Mucosa of descending colon (tissue), 3 donors: ENCODE measurements around the gene SRGAP3. TPM values are rescaled to one million over a fixed set of nuclear protein-coding genes. Genes with fewer than 3 reads are reported as not detected.

Source experiments
- ATAC-seq: fragments of 200-7000 bp; cut with Tn5 transposase; one replicate; pipeline ENCODE4 v1.9.1; 2020; ENCODE audit warnings: mild to moderate bottlenecking, moderate library complexity
- DNase-seq, 3 donors: peaks; one replicate each; pipeline ENCODE4 v3.0.0-alpha.2; 2020
- H3K36me3 ChIP-seq: fragments of 200-600 bp; one replicate; pipeline ENCODE4 v1.8.0; 2021; ENCODE audit warnings: low read depth, mild to moderate bottlenecking
- H3K4me1 ChIP-seq: fragments of 200-600 bp; one replicate; pipeline ENCODE4 v1.8.0; 2021; ENCODE audit warnings: low read depth, mild to moderate bottlenecking
- H3K4me3 ChIP-seq: fragments of 200-600 bp; one replicate; pipeline ENCODE4 v1.8.0; 2021; ENCODE audit warnings: mild to moderate bottlenecking
- H3K9me3 ChIP-seq: fragments of 200-600 bp; one replicate; pipeline ENCODE4 v1.8.0; 2021; ENCODE audit warnings: mild to moderate bottlenecking
- CTCF ChIP-seq: fragments of 200-600 bp; IDR thresholded peaks from one replicate; pipeline ENCODE4 v1.8.0; 2022; ENCODE audit warnings: antibody characterized with exemption, mild to moderate bottlenecking
- intact Hi-C, 2 donors: fragments of 100-400 bp; cut with DNase I in 1 of 2; cut with micrococcal nuclease in 1 of 2; formaldehyde crosslinking; loops; one replicate each; pipeline versions ENCODE4 v1.11.0 to v1.11.1; 2022; cut with DNase I, micrococcal nuclease
- total RNA-seq, 3 donors: library from RNA; stranded (reverse); fragmentation: NEBNext Ultra II Directional in 2 of 3; extraction: Animal tissue kit (Norgen Biotek cat#: 25700) in 2 of 3; gene quantifications; one replicate each; pipeline versions ENCODE4 v1.2.1 to v1.2.4, GENCODE V29; 2021 to 2023
- donor health status: DM: no; HTN: no; CAD: no; lungs with moderate emphysema.
- donor health status: DM: no; HTN: no; CAD: no.
- donor health status: DM: no; HTN: yes; CAD: no.

Gene SRGAP3
- total RNA-seq, 3 donors from 2014 or later, result 6.4 to 9.0 (median 8.6) TPM

GRCh38 chr3:9071936-9072666, 177.3 kb downstream of the SRGAP3 start:
- no peak overlapping the region for H3K4me3 ChIP-seq
- no peaks in the 10 kb centered on the region for H3K9me3 ChIP-seq
- H3K36me3 ChIP-seq, result no peaks in the 10 kb centered on the region
- no peak for DNase-seq
- intact Hi-C loops, result no loop called here
- TF ChIP-seq CTCF, result no peak
- H3K4me1 ChIP-seq, result no peaks in the 10 kb centered on the region
- no peak for ATAC-seq

GRCh38 chr3:9070961-9071360, 178.5 kb downstream of the SRGAP3 start:
- Histone ChIP-seq H3K9me3 (no peaks in the 10 kb centered on the region), H3K4me1 (no peaks in the 10 kb centered on the region), H3K36me3 (no peaks in the 10 kb centered on the region), H3K4me3 (no peak overlapping the region)
- intact Hi-C loops, result no loop called here
- no peak for DNase-seq
- no peak for ATAC-seq
- no peak for TF ChIP-seq CTCF

GRCh38 chr3:9069971-9070370, 179.5 kb downstream of the SRGAP3 start:
- no peaks in the 10 kb centered on the region for H3K9me3 ChIP-seq
- TF ChIP-seq CTCF, result no peak
- DNase-seq (no peak), ATAC-seq (no peak)
- intact Hi-C loops, result loop anchor here (5.0 kb wide), 3 partner anchors 83 to 232 kb away; no protein-coding TSS in a partner anchor
- no peaks in the 10 kb centered on the region for H3K36me3 ChIP-seq
- H3K4me1 ChIP-seq, result no peaks in the 10 kb centered on the region
- no peak overlapping the region for H3K4me3 ChIP-seq

- intact Hi-C loops, result loop anchor here (5.0 kb wide), 3 partner anchors 81 to 234 kb away; no protein-coding TSS in a partner anchor
- no peak for ATAC-seq
Observed at GRCh38 chr3:9068051-9068450, 181.4 kb downstream of the SRGAP3 start.

GRCh38 chr3:9067352-9067975, 182.0 kb downstream of the SRGAP3 start:
- ATAC-seq (peak; percentile 75), DNase-seq (peak in 1 of 3 donors; percentile 70)
- intact Hi-C loops, result loop anchor here (1.0 to 5.0 kb wide), 4 partner anchors 80 to 235 kb away; no protein-coding TSS in a partner anchor
- Histone ChIP-seq H3K4me1 (no peaks in the 10 kb centered on the region), H3K4me3 (no peak overlapping the region), H3K9me3 (no peaks in the 10 kb centered on the region), H3K36me3 (no peaks in the 10 kb centered on the region)
- TF ChIP-seq CTCF, result peak; percentile 71

More at GRCh38 chr3:9068051-9068450, 181.4 kb downstream of the SRGAP3 start:
- no peak for TF ChIP-seq CTCF
- Histone ChIP-seq H3K9me3 (no peaks in the 10 kb centered on the region), H3K36me3 (no peaks in the 10 kb centered on the region), H3K4me3 (no peak overlapping the region), H3K4me1 (no peaks in the 10 kb centered on the region)
- DNase-seq, result no peak
